Vagina (tissue), 2 donors: Measurements from ENCODE around the gene NCR2. TPM values are rescaled to one million over a fixed set of nuclear protein-coding genes. Genes with fewer than 3 reads are reported as not detected.

Experiments
- DNase-seq, 2 donors: peaks; one replicate each; pipeline ENCODE4 v3.0.0-alpha.2; 2017; ENCODE audit errors: extremely low spot score in 2 of 2
- H3K27ac ChIP-seq: fragments of 200-600 bp; sonication (generic); one replicate; pipeline ENCODE4 v1.5.1; 2019
- H3K27me3 ChIP-seq: fragments of 200-600 bp; sonication (generic); one replicate; pipeline ENCODE4 v1.5.1; 2019
- H3K36me3 ChIP-seq, 2 donors: fragments of 200-600 bp; sonication (generic); one replicate each; pipeline ENCODE4 v1.5.1; 2017 to 2019
- H3K4me1 ChIP-seq: fragments of 200-600 bp; sonication (generic); one replicate; pipeline ENCODE4 v1.5.1; 2019
- H3K4me3 ChIP-seq, 2 donors: fragments of 200-600 bp; sonication (generic); 1 replicate in 1 of 2; 2 replicates in 1 of 2; pipeline ENCODE4 v1.5.1; 2016 to 2019
- H3K9me3 ChIP-seq: fragments of 200-600 bp; sonication (generic); one replicate; pipeline ENCODE4 v1.5.1; 2019
- POLR2A ChIP-seq, 2 donors: fragments of 450-650 bp; IDR thresholded peaks; one replicate each; pipeline ENCODE4 v1.6.1; 2017; ENCODE audit warnings: antibody characterized with exemption in 2 of 2, mild to moderate bottlenecking in 2 of 2, moderate library complexity in 2 of 2
- POLR2AphosphoS5 ChIP-seq, 2 donors: sonication (generic); formaldehyde crosslinking; IDR thresholded peaks; one replicate each; pipeline ENCODE4 v1.9.0; 2017; ENCODE audit warnings: antibody characterized with exemption in 2 of 2, mild to moderate bottlenecking in 2 of 2, low read depth in 1 of 2; ENCODE audit not compliant: insufficient read depth in 1 of 2
- intact Hi-C: fragments of 100-400 bp; cut with DNase I; formaldehyde crosslinking; loops from one replicate; pipeline ENCODE4 v1.15.1; 2023
- total RNA-seq: library from RNA; depleted of rRNA; stranded (reverse); fragments of >200 nt; gene quantifications from one replicate; pipeline ENCODE4 v1.2.3, GENCODE V29; 2016
- TF ChIP-seq, protein P1 (sequence below), 3 experiments: fragments of 450-650 bp in 2 of 3; fragments of 200-600 bp in 1 of 3; sonication (generic) in 1 of 3; IDR thresholded peaks; one replicate each; pipeline ENCODE4 v1.5.1; 2017 to 2019; ENCODE audit warnings: antibody characterized with exemption in 3 of 3, mild to moderate bottlenecking in 2 of 3, moderate library complexity in 2 of 3

NCR2 gene
- total RNA-seq, 1 donor from 2014 or later = not detected

DNA sequence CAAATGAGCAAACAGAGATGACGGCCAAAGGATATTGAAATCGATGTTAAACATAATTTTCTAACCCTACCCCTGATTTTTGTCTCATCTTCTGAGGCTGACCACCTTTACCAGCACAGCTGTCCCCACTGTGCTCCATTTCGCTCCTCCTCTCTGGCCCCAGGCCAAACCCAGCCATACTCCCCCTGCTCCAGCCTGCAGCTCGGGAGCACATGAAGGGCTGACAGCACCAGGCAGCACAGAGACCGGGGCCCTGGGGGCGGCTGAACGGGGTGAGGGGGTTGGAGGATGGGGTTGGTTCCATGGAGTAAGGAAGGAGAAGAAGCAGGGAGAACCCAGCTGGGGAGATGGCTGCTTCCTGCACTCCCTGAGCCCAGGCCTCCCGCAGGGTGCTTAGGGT is 3.2 kb upstream of the NCR2 start:
- Histone ChIP-seq H3K4me1 (no peaks in the 10 kb centered on the region), H3K27ac (no peak overlapping the region), H3K36me3 (no peaks in the 10 kb centered on the region), H3K27me3 (no peaks in the 10 kb centered on the region), H3K9me3 (no peaks in the 10 kb centered on the region), H3K4me3 (no peak overlapping the region)
- TF ChIP-seq POLR2A (IDR thresholded peaks at IDR 0.05) (no peak), POLR2AphosphoS5 (IDR thresholded peaks at IDR 0.05; ENCODE audit: insufficient read depth in 1 of 2, low read depth in 1 of 2) (no peak)
- TF ChIP-seq, protein P1, sequence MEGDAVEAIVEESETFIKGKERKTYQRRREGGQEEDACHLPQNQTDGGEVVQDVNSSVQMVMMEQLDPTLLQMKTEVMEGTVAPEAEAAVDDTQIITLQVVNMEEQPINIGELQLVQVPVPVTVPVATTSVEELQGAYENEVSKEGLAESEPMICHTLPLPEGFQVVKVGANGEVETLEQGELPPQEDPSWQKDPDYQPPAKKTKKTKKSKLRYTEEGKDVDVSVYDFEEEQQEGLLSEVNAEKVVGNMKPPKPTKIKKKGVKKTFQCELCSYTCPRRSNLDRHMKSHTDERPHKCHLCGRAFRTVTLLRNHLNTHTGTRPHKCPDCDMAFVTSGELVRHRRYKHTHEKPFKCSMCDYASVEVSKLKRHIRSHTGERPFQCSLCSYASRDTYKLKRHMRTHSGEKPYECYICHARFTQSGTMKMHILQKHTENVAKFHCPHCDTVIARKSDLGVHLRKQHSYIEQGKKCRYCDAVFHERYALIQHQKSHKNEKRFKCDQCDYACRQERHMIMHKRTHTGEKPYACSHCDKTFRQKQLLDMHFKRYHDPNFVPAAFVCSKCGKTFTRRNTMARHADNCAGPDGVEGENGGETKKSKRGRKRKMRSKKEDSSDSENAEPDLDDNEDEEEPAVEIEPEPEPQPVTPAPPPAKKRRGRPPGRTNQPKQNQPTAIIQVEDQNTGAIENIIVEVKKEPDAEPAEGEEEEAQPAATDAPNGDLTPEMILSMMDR (IDR thresholded peaks at IDR 0.05) = no peak
- DNase-seq = peak in 1 of 2 donors; percentile 72
- intact Hi-C loops = no loop called here

DNA sequence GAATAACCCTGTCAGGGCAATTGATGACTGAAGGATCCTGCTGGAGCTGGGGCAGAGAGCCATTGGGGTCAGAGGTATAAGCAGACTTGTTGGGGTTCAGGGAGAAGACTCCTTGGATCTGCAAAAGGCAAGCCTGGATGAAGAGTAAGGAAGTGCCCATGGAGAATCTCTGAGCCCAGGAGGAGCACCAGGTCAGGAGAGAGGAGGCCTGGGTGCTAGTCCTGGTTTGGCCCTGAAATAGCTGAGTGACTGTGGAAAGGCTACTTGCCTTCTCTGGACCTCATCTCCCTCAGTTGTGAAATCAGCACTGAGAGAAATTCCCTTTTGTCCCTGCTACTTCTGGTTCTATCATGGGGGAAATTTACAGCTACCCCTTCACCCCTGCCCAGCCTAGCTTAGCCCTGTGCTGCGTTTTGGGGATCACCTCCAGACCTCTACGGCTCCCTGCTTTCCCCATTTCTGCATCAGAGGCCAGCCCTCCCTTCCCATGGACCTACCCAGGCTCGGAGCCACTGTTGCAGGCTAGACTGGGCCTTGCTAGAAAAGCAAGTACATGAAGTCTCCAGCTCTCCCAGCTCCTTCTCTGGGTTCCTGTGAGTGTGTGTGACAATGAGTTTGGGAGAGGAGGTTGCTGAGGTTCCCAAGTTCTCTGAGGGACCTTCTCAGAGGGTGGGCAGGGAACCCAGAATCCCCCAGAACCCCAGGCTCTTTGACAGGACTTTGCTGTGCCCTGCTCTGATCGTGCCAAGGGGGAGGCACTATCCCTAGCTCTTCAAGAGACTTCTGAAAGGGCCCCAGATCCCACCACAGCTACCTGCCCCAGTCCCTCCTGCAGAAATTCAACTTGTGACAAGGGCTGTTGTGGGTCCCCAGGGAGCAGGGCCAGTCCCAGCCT is 2.3 kb upstream of the NCR2 start:
- no peak overlapping the region for H3K4me3 ChIP-seq
- H3K36me3 ChIP-seq = no peaks in the 10 kb centered on the region
- TF ChIP-seq POLR2A (IDR thresholded peaks at IDR 0.05) = no peak
- TF ChIP-seq, protein P1 (IDR thresholded peaks at IDR 0.05) = no peak
- no peak for TF ChIP-seq POLR2AphosphoS5 (IDR thresholded peaks at IDR 0.05; ENCODE audit: insufficient read depth in 1 of 2, low read depth in 1 of 2)
- DNase-seq = peak in 1 of 2 donors; percentile 62
- no peaks in the 10 kb centered on the region for H3K4me1 ChIP-seq
- H3K27ac ChIP-seq = no peak overlapping the region
- no peaks in the 10 kb centered on the region for H3K9me3 ChIP-seq
- intact Hi-C loops = no loop called here
- no peaks in the 10 kb centered on the region for H3K27me3 ChIP-seq

DNA sequence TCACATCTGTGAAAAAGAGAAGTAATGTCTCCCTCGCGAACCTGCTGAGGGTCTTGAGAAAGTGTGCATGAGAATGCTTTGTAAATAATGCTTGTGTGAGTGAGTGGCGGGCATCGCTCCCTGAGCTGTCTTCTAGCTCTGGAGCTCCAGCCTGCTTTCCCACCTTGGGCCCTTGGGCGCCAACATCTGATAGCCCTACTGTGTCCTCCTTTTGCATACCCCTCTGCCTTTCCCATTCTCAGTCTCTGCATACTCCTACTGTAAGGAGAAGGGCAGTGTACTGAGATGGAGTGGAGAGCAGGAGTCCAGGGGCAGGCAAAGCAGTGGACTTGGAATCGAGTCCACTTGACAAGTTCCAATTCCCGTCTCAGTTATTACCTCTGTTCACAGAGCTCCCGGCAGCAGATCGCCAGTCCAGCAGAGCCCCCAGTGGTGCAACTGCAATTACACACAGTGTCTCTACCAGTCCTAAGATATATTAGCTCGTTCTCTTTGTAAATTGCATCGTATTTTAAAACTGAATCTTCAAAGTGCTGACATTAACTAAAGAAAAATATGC is 847 bp upstream of the NCR2 start:
- Histone ChIP-seq H3K27me3 (no peaks in the 10 kb centered on the region), H3K4me3 (no peak overlapping the region), H3K9me3 (no peaks in the 10 kb centered on the region), H3K27ac (no peak overlapping the region), H3K4me1 (no peaks in the 10 kb centered on the region), H3K36me3 (no peaks in the 10 kb centered on the region)
- TF ChIP-seq POLR2A (IDR thresholded peaks at IDR 0.05) (no peak), POLR2AphosphoS5 (IDR thresholded peaks at IDR 0.05; ENCODE audit: insufficient read depth in 1 of 2, low read depth in 1 of 2) (no peak)
- TF ChIP-seq, protein P1 (IDR thresholded peaks at IDR 0.05) = no peak
- peak in 1 of 2 donors; percentile 74 for DNase-seq
- intact Hi-C loops = no loop called here

DNA sequence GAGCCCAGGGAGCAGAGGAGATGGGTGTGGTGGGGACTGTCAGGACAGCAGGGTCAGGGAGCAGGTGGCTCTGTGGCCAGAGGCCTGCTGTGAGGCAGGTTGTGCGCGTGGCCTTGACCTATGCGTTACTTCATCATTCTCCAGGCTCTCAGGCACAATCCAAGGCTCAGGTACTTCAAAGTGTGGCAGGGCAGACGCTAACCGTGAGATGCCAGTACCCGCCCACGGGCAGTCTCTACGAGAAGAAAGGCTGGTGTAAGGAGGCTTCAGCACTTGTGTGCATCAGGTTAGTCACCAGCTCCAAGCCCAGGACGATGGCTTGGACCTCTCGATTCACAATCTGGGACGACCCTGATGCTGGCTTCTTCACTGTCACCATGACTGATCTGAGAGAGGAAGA is 535 bp downstream of the NCR2 start:
- Histone ChIP-seq H3K4me1 (no peaks in the 10 kb centered on the region), H3K9me3 (no peaks in the 10 kb centered on the region), H3K4me3 (no peak overlapping the region), H3K27ac (no peak overlapping the region), H3K36me3 (no peaks in the 10 kb centered on the region), H3K27me3 (no peaks in the 10 kb centered on the region)
- intact Hi-C loops = no loop called here
- DNase-seq = no peak
- TF ChIP-seq, protein P1 (IDR thresholded peaks at IDR 0.05) = no peak
- TF ChIP-seq POLR2A (IDR thresholded peaks at IDR 0.05) (no peak), POLR2AphosphoS5 (IDR thresholded peaks at IDR 0.05; ENCODE audit: insufficient read depth in 1 of 2, low read depth in 1 of 2) (no peak)

DNA sequence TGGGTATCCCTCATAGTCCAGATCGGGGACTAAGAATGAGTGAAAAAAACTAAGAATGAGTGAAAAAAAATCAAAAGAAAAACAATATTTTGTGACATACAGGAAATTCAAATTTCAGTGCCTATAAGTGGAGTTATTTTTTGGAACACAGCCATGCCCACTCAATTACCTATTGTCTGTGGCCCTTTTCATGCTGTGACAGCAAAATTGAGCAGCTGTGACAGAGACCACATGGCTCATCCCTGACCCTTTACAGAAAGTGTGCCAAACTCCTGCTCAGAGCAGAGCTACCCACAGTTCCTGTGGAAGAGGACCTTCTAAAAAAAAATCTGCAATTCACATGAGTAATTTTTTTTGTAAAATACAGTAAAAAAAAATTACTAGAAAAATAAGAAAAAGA is 1.4 kb downstream of the NCR2 start:
- Histone ChIP-seq H3K27me3 (no peaks in the 10 kb centered on the region), H3K9me3 (no peaks in the 10 kb centered on the region), H3K4me1 (no peaks in the 10 kb centered on the region), H3K36me3 (no peaks in the 10 kb centered on the region), H3K27ac (no peak overlapping the region), H3K4me3 (no peak overlapping the region)
- TF ChIP-seq POLR2A (IDR thresholded peaks at IDR 0.05) (no peak), POLR2AphosphoS5 (IDR thresholded peaks at IDR 0.05; ENCODE audit: insufficient read depth in 1 of 2, low read depth in 1 of 2) (no peak)
- TF ChIP-seq, protein P1 (IDR thresholded peaks at IDR 0.05) = no peak
- intact Hi-C loops = no loop called here
- DNase-seq = no peak
